Measurements from ENCODE around the gene ZNF687.
A peak's percentile ranks its signal among the peaks of the same experiment; 100 is the strongest.

ZNF687 gene

DNA sequence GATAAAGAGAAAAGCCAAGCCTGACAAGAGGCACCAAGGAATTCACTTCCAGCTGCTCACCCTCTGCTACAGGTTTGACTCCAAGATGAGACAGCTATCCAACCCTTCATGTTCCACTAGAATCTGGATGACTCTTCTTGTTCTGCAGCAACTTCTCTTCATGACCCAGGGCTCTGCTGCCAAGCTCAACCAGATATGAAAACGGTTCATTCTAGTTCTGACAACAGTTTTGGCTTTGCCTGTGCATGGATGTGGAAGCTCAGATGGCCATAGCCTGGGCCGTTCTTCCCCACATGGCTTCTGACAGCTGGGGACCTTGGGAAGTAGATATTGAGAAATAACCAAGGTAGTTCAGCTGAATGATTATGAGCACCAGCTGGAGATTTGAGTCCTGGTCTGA, 31.4 kb downstream of the ZNF687 start:
- DNase-seq = no peak

DNA sequence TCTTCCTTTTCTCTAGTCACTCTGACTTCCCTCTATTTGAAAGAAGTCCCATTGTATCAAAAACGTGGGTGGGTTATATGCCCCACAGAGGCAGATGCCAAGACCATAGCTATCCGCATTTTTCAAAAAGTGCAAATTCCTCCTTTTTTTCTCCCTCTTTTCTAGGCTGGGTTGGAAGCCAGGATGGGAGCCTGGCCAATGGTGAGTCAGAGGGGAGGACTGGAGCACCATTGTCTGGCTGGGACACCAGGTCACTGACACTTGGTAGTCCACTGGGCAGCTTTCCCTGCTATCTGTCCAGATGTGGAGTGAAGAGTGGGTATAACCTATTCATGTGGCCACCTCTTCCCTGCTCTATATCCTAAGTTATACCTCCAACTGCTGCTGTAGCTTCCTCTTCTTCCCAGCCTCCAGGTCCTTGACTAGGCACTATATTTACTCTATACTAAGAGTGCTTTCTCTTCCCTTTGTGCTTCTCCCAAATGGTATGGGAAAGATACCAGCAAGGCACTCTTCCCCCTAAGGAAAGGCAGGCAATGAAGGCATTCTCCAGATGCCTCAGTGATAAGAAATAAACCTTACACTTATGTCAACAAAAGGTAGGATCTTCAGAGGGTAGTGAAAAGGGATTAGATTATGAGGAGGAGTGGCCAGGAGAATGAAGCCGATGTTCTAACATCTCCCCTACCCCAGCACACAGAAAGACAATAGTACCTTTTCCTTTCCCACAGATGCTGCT, 32.2 kb downstream of the ZNF687 start:
- no peak for DNase-seq

DNA sequence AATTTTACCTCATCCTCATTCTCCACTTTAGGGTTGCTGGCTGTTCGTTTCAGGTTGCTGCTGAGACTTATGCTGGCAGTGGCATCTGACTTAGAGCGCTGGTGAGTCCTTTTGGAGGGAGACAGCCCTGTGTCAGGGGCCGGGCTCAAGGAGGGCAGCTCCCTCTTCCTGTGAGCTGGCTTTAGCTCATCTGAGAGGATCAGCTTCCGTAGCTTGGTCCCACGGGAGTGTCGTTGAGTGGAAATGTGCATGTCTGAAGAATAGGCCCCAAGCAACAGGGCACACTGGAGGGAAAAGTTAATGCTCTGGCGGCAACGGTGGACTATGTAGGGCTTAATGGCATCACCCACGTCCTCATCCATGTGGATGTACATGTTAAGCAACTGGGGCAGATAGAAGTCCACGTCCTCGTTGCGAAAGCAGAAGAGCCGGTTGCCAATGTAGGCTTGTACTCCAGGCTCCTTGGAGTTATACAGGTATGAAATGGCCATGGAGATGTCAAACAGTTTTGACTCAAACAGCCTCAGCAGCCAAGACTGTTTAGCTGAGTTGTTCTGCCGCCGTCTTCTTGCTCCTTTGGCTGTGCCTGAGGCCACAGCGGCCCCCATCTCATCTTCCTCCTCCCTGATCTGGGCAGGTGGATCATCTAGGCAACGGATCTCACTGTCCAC, 33.6 kb downstream of the ZNF687 start:
- DNase-seq = no peak

DNA sequence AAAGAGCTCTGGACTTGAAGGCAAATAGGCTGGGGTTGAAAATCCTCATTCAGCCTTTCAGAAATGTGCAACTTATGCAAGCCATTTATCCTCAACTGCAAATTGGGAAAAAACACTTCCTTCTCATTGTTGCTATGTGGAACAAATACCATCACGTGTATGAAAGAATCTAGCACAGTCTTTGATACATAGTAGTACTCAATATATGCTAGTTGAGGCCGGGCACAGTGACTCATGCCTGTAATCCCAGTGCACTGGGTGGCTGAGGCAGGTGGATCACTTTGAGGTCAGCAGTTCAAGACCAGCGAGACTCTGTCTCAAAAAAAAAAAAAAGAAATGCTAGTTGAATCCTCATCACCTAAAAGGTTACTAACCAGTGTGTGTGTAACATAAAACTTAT, 36.9 kb downstream of the ZNF687 start:
- no peak for DNase-seq

DNA sequence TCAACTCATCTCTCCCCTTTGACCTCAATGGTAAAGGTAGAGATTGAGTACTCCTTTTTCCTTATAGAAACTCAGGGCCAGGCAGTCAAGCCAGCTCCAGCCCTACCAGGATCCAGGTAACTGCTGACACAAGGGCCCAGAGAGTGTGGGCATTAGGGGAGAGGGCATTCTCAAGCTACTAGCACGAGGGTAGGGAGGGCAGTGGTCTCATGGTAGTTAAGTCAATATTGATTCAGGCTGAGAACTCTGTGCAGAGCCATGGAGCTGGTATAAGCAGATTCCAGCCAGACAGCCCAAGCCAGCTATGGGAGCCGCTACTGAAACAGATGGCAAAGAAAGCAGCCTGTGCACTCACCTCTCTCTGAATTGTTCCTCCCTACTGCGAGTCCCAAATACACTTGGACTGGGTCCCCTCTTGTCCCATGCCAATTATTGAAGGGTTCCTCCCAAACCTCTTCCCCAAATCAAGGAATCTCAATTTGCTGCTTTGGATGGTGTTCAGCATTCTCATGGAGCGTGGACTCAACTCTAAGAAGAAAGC, 42.4 kb downstream of the ZNF687 start:
- no peak for DNase-seq

DNA sequence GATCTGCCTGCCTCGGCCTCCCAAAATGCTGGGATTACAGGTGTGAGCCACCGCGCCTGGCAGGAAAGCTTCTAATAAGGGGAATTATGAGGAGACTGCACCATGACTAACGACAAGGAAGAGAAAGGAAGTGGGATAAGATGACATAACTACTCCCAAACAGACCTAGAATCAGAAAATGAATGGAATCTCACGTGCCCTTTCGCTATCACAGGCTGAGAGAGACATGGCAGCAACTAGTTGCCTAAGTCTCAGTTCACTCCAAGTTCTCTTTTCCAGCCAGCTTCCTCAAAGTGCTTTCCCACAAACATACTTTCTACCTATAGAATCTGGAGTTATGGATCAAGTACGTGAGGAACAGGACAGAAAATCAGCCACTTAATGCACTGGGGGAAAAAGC, 43.1 kb downstream of the ZNF687 start:
- no peak for DNase-seq

DNA sequence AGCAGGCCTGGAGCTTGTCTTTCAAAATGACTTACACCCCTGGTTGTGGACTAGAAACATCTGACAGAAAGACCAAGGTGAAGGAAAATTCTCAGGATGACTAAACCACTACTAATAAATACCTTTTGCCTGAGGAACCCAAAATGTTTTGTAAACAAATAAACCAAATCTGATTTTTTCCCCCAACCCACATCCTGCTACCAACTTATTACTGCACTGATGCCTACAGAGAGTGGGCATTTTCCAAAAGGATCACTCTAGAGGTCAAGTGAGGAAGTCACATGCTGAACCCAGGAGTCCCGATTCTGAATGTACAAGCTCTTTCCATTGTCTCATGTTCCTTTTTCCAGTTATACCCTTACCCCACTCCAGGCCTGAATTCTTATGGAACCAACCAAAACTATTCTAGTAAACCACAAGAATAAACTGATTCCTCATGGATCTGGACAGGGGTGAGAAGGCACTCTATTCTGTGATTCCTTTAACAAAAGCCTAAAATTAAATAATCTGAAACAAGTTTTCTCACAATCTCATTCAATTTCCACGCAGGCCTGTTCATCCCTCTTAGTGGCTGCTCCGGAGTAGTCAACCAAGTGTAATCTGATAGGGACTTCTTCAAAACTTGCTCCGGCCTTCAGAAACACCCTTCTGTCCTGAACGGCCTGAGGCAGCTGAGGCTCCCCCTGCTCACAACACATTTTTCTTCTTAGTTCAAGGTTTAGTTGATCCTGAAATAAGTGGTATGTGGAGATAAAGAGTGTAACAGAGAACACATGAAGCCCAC, 43.7 kb downstream of the ZNF687 start:
- no peak for DNase-seq

DNA sequence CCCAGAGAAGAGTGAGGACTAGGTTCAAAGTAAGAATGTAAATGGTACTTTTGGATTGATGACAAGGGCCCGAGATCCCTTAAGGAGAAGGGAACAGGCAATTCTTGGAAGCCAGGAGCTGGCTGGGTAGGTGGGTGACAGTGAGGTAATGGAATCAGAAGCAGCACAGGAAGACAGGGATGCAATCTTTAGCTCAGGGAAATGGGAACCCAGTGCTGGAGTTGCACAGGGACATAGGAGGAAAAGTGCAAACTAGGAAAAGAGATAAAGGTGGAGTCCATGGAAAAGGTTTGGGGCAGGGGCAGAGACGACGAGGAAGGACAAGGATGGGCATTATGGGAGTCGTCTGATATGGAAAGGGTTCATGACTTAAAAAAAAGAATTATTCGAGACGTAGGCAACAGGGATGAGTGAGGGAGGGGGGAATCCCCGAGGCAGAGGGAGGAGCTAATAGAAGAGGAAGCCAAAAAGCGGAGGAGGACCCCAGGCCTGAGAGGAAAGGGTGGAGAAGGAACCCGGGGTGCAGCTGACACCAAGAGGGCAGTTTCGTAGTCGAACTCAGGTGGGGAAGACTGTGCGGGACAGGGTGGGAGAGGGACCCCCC, 44.6 kb downstream of the ZNF687 start:
- DNase-seq = peak; percentile 52 to 57

DNA sequence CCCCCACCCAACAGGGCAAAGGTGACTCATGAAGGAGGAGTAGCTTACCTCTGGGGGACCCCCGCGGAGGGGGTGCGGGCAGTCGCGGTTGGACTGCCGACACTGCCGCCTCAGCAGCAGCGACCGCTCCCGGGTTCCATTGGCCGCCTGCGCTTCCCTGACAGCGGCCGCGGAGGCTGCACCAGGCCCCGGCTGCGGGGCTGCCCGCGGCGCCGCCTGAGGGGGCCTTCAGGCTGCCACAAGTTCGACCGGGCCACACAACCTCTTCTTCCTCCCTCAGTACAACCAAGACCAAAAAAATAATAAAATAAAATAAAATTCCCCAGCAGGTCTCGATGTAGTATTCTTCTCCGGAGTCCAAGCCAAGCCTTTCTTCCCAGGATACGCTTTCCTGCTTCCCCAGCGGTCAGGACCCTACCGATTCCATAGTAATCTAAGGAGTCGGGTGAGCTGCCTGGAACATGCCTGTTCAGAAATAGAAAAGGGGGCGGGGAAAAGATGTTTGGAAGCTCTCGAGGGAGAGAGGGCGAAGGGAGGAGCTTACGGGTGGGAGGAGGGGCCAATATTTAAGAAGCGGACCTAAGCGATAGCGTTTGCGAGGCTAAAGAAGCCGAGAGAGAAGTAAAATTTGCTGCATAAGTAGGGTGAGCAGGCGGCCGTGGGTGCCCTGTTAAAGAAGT, 45.3 kb downstream of the ZNF687 start, which contains the start of gene PI4KB:
TSS of gene PI4KB (minus strand) at position 194 of the 680 bp plus-strand sequence. CDS start 10,935 bp downstream, outside the sequence.
- peak; percentile 88 for DNase-seq

DNA sequence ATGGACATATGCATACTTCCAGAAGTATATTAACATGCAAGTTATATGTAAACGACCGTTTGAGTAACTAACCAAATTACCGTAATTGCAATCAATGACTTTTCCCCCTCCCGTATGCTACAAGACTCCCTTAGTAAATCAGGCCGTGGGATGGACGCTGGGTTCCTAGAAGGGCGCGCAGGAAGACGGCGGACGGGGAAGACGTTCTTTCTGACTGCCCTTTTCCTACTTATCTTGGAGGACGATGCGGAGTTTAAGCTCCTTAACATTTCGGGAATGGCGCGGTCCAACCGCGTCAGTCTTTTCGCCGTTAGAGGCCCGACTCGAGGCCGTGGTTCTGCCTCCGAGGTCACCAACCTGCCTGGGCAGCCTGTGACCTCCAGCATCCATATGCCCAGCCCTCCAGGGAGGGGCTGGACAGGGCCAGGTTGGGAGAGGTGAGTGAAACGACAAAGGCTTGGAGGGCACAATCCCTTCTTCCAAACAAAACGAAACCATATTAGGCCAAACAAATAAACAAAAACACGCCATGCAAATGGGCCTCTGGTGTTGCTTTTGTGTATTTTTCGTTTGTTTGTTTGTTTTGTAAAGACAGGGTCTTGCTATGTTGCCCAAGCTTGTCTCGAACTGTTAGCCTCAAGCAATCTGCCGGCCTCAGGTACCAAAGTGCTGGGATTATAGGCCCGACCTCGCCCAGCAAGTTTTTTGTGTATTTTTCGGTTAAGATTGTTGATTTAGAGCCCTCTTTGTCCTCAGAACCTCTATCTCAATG, 46.0 kb downstream of the ZNF687 start:
- no peak for DNase-seq

DNA sequence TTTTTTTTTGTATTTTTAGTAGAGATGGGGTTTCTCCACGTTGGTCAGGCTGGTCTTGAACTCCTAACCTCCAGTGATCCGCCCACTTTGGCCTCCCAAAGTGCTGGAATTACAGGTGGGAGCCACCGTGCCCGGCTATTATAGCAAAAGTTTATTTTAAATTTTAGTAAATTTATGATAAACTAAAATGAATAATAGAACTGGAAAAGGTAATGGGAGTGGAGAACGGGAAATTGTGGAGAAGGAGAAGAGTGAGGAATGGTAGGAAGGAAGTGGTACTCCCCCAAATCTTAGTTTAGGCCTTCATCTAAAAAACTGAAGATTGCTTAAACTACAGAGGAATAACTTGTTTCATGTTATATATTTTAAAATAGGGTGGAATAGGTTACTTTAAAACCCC, 52.7 kb downstream of the ZNF687 start:
- no peak for DNase-seq

DNA sequence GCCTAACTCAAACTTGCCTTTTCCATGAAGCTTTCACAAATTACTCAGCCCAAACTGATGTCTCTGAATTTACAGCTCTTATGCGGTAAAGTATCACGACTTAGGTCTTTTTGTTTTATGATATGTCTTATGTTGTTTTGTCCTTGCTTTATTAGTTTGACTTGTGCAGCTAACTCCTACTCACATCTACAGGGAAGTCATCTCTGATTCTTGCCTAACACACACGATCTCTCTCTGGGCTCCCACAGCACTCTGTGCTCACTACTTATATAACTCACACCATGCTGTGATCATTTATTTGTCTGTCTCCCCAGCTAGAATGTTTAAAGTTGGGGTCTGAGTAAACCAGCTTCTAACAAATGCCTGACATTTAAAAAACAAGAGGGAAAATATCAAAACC, 54.5 kb downstream of the ZNF687 start:
- DNase-seq = no peak

DNA sequence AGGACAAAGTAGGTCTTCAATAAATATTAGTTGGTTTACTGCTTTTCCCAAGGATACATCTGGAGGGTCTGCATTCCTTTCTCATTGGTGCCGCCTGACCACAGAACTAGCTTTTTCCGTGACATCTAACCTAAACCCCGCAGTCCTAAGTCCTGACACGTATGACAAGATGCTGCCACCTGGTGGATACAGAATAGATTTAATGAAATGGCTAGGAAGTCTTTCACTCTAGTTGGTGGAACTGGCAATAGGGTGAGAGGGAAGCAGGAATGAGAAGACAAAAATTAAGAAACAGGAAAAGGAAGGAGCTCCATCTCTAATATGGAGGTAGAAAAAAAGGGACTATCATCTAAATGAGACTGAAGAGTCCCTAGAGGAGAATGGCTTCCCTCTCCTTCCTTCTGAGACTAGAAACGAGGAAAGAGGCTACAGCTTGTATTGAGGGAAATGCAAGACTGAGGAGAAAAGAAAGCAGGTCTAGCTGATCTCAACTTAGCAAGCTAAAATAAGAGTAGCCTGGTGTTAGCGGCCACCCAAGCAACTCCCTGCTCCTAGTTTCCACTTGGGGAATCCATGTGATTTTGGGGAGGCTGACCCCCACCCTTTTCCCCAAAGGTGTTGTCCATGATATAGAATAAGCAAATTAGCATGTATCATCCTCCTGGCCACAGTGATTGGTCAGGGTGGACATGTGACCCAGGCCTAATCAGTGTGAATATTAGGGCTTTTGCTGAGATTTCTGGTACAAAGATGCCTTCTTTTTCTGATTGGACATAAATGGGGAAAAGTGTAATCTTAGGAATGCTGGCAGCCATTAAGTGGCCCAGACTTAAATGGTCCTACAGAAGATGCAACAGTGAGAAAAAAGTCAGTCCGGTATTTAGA, 59.0 kb downstream of the ZNF687 start:
- DNase-seq = peak; percentile 16 to 24

Measured in activated CD4-positive, alpha-beta T cell treated with anti-CD3 and anti-CD28 coated beads, Interleukin-2, amount 50 U/mL, for 4 hours (primary cell).